ENCODE measurements around the gene TMPRSS9.
"Not testable (repeated sequence)": the region's sequence is repeated elsewhere in the genome, so short reads cannot be mapped to it uniquely, and the experiment has no call there.

The TMPRSS9 gene

GRCh38 chr19:2342656-2343288 is 17.3 kb upstream of the TMPRSS9 start:
- no peak for DNase-seq

GRCh38 chr19:2343289-2343982 is 16.6 kb upstream of the TMPRSS9 start:
- DNase-seq, result no peak

- no peak for DNase-seq
Measured at GRCh38 chr19:2344381-2344870, 15.6 kb upstream of the TMPRSS9 start.

GRCh38 chr19:2345076-2345475 is 15.0 kb upstream of the TMPRSS9 start:
- DNase-seq, result no peak

- no peak for DNase-seq
Measured at GRCh38 chr19:2345794-2346663, 14.0 kb upstream of the TMPRSS9 start.

- not testable (repeated sequence) for DNase-seq
Measured at GRCh38 chr19:2349818-2350217, 10.2 kb upstream of the TMPRSS9 start.

GRCh38 chr19:2350656-2351055 is 9.4 kb upstream of the TMPRSS9 start:
- no peak for DNase-seq

GRCh38 chr19:2351591-2351990 is 8.5 kb upstream of the TMPRSS9 start:
- no peak for DNase-seq

GRCh38 chr19:2352121-2352520 is 7.9 kb upstream of the TMPRSS9 start:
- no peak for DNase-seq

GRCh38 chr19:2353159-2353886 is 6.7 kb upstream of the TMPRSS9 start:
- no peak for DNase-seq

- no peak for DNase-seq
Measured at GRCh38 chr19:2353887-2354592, 6.0 kb upstream of the TMPRSS9 start.

- DNase-seq, result no peak
Measured at GRCh38 chr19:2354670-2355069, 5.4 kb upstream of the TMPRSS9 start.

GRCh38 chr19:2355168-2356035 is 4.7 kb upstream of the TMPRSS9 start:
- DNase-seq, result peak; percentile 29

GRCh38 chr19:2356036-2356646 is 3.9 kb upstream of the TMPRSS9 start:
- DNase-seq, result no peak

- no peak for DNase-seq
Measured at GRCh38 chr19:2357279-2358206, 2.5 kb upstream of the TMPRSS9 start.

- DNase-seq, result no peak
Measured at GRCh38 chr19:2358548-2359173, 1.4 kb upstream of the TMPRSS9 start.

- DNase-seq, result no peak
Measured at GRCh38 chr19:2360833-2361232, 768 bp downstream of the TMPRSS9 start.

GRCh38 chr19:2361246-2362045 is 1.4 kb downstream of the TMPRSS9 start:
- no peak for DNase-seq

Measured in fibroblast of skin of abdomen (primary cell).